Natural killer cell (primary cell): ENCODE measurements around the gene SPECC1L. TPM values are rescaled to one million over a fixed set of nuclear protein-coding genes. Genes with fewer than 3 reads are reported as not detected.

Experiments
- ATAC-seq, 3 donors: fragments of 150-1000 bp in 2 of 3; fragments of 200-7000 bp in 1 of 3; cut with Tn5 transposase; 1 replicate in 1 of 3; 2 replicates in 2 of 3; pipeline ENCODE4 v1.10.0; 2021; ENCODE audit warnings: mild to moderate bottlenecking in 2 of 3, moderate library complexity in 2 of 3
- DNase-seq, 2 donors: peaks; one replicate each; pipeline versions ENCODE4 v3.0.0 to v3.0.0-alpha.2; 2013 to 2021; ENCODE audit warnings: mixed read lengths in 1 of 2
- H3K27ac ChIP-seq: one replicate; pipeline ENCODE4 v1.5.1; 2013; ENCODE audit warnings: mild to moderate bottlenecking, low read length
- H3K27me3 ChIP-seq: one replicate; pipeline ENCODE4 v1.6.1; 2013; ENCODE audit warnings: low read length; ENCODE audit not compliant: control insufficient read depth, insufficient read depth
- H3K36me3 ChIP-seq: one replicate; pipeline ENCODE4 v1.6.1; 2013; ENCODE audit warnings: low read length; ENCODE audit not compliant: control insufficient read depth, insufficient read depth
- H3K4me1 ChIP-seq: one replicate; pipeline ENCODE4 v1.6.1; 2013; ENCODE audit warnings: low read length; ENCODE audit not compliant: control insufficient read depth, insufficient read depth
- H3K4me3 ChIP-seq: one replicate; pipeline ENCODE4 v1.5.1; 2013; ENCODE audit warnings: low read length
- H3K9me3 ChIP-seq: one replicate; pipeline ENCODE4 v1.6.1; 2013; ENCODE audit warnings: low read length; ENCODE audit not compliant: control insufficient read depth, insufficient read depth
- H3K27ac Mint-ChIP-seq, 2 donors: one replicate each; pipeline ENCODE4 v1.8.0; 2022; ENCODE audit warnings: mild to moderate bottlenecking in 2 of 2, mixed read lengths in 2 of 2, moderate library complexity in 1 of 2
- H3K27me3 Mint-ChIP-seq, 2 donors: one replicate each; pipeline ENCODE4 v1.8.0; 2022; ENCODE audit warnings: low read depth in 2 of 2, mixed read lengths in 2 of 2
- H3K36me3 Mint-ChIP-seq: one replicate; pipeline ENCODE4 v1.8.0; 2022; ENCODE audit warnings: mixed read lengths
- H3K4me1 Mint-ChIP-seq, 2 donors: one replicate each; pipeline ENCODE4 v1.8.0; 2022; ENCODE audit warnings: mixed read lengths in 2 of 2
- H3K4me3 Mint-ChIP-seq: one replicate; pipeline ENCODE4 v1.8.0; 2022; ENCODE audit warnings: mild to moderate bottlenecking, moderate library complexity, mixed read lengths
- H3K9me3 Mint-ChIP-seq, 2 donors: one replicate each; pipeline ENCODE4 v1.8.0; 2022; ENCODE audit warnings: mixed read lengths in 2 of 2
- CTCF ChIP-seq: fragments of 200-600 bp; IDR thresholded peaks from one replicate; pipeline ENCODE4 v1.8.0; 2022; ENCODE audit warnings: antibody characterized with exemption
- whole genome bisulfite sequencing: methylation state at CpG from one replicate; pipeline ENCODE4 v1.1.7; 2013; ENCODE audit warnings: missing lambda C conversion rate; ENCODE audit not compliant: insufficient coverage; 5-methylcytosine and 5-hydroxymethylcytosine counted together
- intact Hi-C: fragments of 100-400 bp; cut with micrococcal nuclease; formaldehyde crosslinking; loops from one replicate; pipeline ENCODE4 v1.14.2; 2022
- total RNA-seq, 4 donors: library from RNA; stranded (reverse); fragments of 120-200 nt in 1 of 4; gene quantifications; one replicate each; pipeline versions ENCODE4 v1.2.3 to v1.2.4, GENCODE V29; 2013 to 2022

Gene SPECC1L
- total RNA-seq, 3 donors from 2014 or later (not counting 1 experiment from before 2014, with no cell fraction given), result 46.1 to 52.9 (median 48.5) TPM

GRCh38 chr22:24370401-24370800, 99.8 kb downstream of the SPECC1L start:
- no peak overlapping the region for H3K27ac ChIP-seq
- no CpG with 5 or more reads among the region's 2 CpGs for WGBS
- Mint-ChIP-seq H3K27me3 (no peaks in the 10 kb centered on the region), H3K36me3 (peaks cover 32% of the 10 kb centered on the region), H3K4me1 (no peaks in the 10 kb centered on the region), H3K4me3 (no peak overlapping the region), H3K27ac (no peak overlapping the region), H3K9me3 (no peaks in the 10 kb centered on the region)
- H3K4me1 ChIP-seq, result no peaks in the 10 kb centered on the region
- no peaks in the 10 kb centered on the region for H3K9me3 ChIP-seq
- no peaks in the 10 kb centered on the region for H3K27me3 ChIP-seq
- intact Hi-C loops, result no loop called here
- no peak for ATAC-seq
- no peak overlapping the region for H3K4me3 ChIP-seq
- no peak for DNase-seq
- no peak for TF ChIP-seq CTCF
- peaks cover 59% of the 10 kb centered on the region for H3K36me3 ChIP-seq

GRCh38 chr22:24376002-24376401, 105.4 kb downstream of the SPECC1L start:
- H3K9me3 ChIP-seq, result no peaks in the 10 kb centered on the region
- Mint-ChIP-seq H3K27me3 (no peaks in the 10 kb centered on the region), H3K36me3 (peaks cover 15% of the 10 kb centered on the region), H3K4me3 (no peak overlapping the region), H3K27ac (no peak overlapping the region), H3K4me1 (peaks cover 0 to 5% of the 10 kb centered on the region in 2 donors), H3K9me3 (no peaks in the 10 kb centered on the region)
- no peak overlapping the region for H3K27ac ChIP-seq
- peaks cover 27% of the 10 kb centered on the region for H3K36me3 ChIP-seq
- H3K4me1 ChIP-seq, result peaks cover 3% of the 10 kb centered on the region
- TF ChIP-seq CTCF, result no peak
- no peak for DNase-seq
- WGBS, result 100% methylated on average over 1 of the region's 2 CpGs
- no peak for ATAC-seq
- no peaks in the 10 kb centered on the region for H3K27me3 ChIP-seq
- intact Hi-C loops, result no loop called here
- H3K4me3 ChIP-seq, result no peak overlapping the region

DNA sequence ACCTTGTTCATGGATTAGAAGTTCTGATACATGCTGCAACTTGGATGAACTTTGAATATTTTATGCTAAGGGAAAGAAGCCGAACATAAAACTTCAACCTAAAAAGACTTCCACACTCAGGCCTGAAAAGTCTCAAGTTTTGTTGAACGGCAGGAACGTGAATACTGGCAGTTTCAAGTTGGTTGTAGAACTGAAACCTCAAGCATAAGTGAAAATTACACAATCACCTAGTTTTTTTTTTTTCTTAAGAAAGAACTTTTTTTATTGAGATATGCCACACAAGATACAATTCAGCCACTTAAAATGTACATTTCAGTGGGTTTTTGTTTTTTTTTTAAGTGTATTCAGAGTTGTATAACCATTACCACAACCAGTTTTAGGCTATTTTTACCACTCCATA, 106.0 kb downstream of the SPECC1L start:
- Mint-ChIP-seq H3K27me3 (no peaks in the 10 kb centered on the region), H3K27ac (no peak overlapping the region), H3K9me3 (no peaks in the 10 kb centered on the region), H3K4me1 (peaks cover 0 to 5% of the 10 kb centered on the region in 2 donors), H3K36me3 (peaks cover 15% of the 10 kb centered on the region), H3K4me3 (no peak overlapping the region)
- Histone ChIP-seq H3K36me3 (peaks cover 21% of the 10 kb centered on the region), H3K9me3 (no peaks in the 10 kb centered on the region), H3K4me1 (peaks cover 3% of the 10 kb centered on the region), H3K27ac (no peak overlapping the region), H3K27me3 (no peaks in the 10 kb centered on the region), H3K4me3 (no peak overlapping the region)
- WGBS, result no CpG with 5 or more reads among the region's 3 CpGs
- no peak for DNase-seq
- intact Hi-C loops, result no loop called here
- no peak for ATAC-seq
- TF ChIP-seq CTCF, result no peak

GRCh38 chr22:24379536-24379935, 108.9 kb downstream of the SPECC1L start:
- WGBS, result 55% methylated on average over 1 of the region's 2 CpGs
- Mint-ChIP-seq H3K4me1 (peaks cover 0 to 5% of the 10 kb centered on the region in 2 donors), H3K36me3 (peaks cover 7% of the 10 kb centered on the region), H3K27me3 (no peaks in the 10 kb centered on the region), H3K4me3 (no peak overlapping the region), H3K27ac (no peak overlapping the region), H3K9me3 (no peaks in the 10 kb centered on the region)
- TF ChIP-seq CTCF, result no peak
- Histone ChIP-seq H3K27me3 (no peaks in the 10 kb centered on the region), H3K36me3 (peaks cover 17% of the 10 kb centered on the region), H3K27ac (no peak overlapping the region), H3K4me3 (no peak overlapping the region), H3K4me1 (peaks cover 3% of the 10 kb centered on the region), H3K9me3 (no peaks in the 10 kb centered on the region)
- ATAC-seq (no peak), DNase-seq (peak in 1 of 2 donors; percentile 27)
- intact Hi-C loops, result no loop called here
